Testis (tissue), 3 donors: ENCODE data around the gene LRP1. TPM values are rescaled to one million over a fixed set of nuclear protein-coding genes. Genes with fewer than 3 reads are reported as not detected.

Experiments used
- DNase-seq: peaks from one replicate; pipeline ENCODE4 v3.0.0-alpha.2; 2019
- H3K27ac ChIP-seq, 2 donors: fragments of 200-600 bp; sonication (generic); one replicate each; pipeline ENCODE4 v1.5.1; 2019
- H3K27me3 ChIP-seq: fragments of 200-600 bp; sonication (generic); one replicate; pipeline ENCODE4 v1.5.1; 2019
- H3K36me3 ChIP-seq: fragments of 200-600 bp; sonication (generic); one replicate; pipeline ENCODE4 v1.5.1; 2017; ENCODE audit warnings: low read depth; ENCODE audit errors: missing control alignments
- H3K4me1 ChIP-seq: fragments of 200-600 bp; sonication (generic); one replicate; pipeline ENCODE4 v1.5.1; 2019
- H3K4me3 ChIP-seq, 2 donors: fragments of 200-600 bp; sonication (generic); one replicate each; pipeline ENCODE4 v1.5.1; 2017 to 2019
- H3K9me3 ChIP-seq: fragments of 200-600 bp; sonication (generic); one replicate; pipeline ENCODE4 v1.5.1; 2017
- POLR2A ChIP-seq: fragments of 450-650 bp; IDR thresholded peaks from one replicate; pipeline ENCODE4 v1.6.1; 2017; ENCODE audit warnings: antibody characterized with exemption, mild to moderate bottlenecking, moderate library complexity
- WGBS, 2 donors: methylation state at CpG; one replicate each; pipeline ENCODE4 v1.1.5; 2018; 5-methylcytosine and 5-hydroxymethylcytosine counted together
- intact Hi-C: fragments of 100-400 bp; cut with DNase I; formaldehyde crosslinking; loops from one replicate; pipeline ENCODE4 v1.15.1; 2023; ENCODE audit warnings: low total_unique reads
- polyA plus RNA-seq: library from polyadenylated mRNA; stranded (reverse); fragments of 350-450 nt; fragmentation: Illumina TruSeq; extraction: RNeasy Lipid Tissue Mini Kit (QIAGEN cat#74804); gene quantifications from one replicate; pipeline ENCODE4 v1.2.3, GENCODE V29; 2014; ENCODE audit warnings: low read depth, low replicate concordance; ENCODE audit not compliant: insufficient read depth
- total RNA-seq, 2 donors: library from RNA; depleted of rRNA; stranded (reverse); fragments of >200 nt; gene quantifications; one replicate each; pipeline ENCODE4 v1.2.3, GENCODE V29; 2016
- TF ChIP-seq, protein P1 (sequence below), 3 experiments: fragments of 450-650 bp in 2 of 3; fragments of 200-600 bp in 1 of 3; sonication (generic) in 1 of 3; IDR thresholded peaks; one replicate each; pipeline ENCODE4 v1.5.1; 2016 to 2019; ENCODE audit warnings: antibody characterized with exemption in 3 of 3, mild to moderate bottlenecking in 2 of 3, moderate library complexity in 1 of 3

LRP1 gene
- total and polyA plus RNA-seq, 3 donors from 2014 or later, result 82.4 to 200 (median 135) TPM

DNA sequence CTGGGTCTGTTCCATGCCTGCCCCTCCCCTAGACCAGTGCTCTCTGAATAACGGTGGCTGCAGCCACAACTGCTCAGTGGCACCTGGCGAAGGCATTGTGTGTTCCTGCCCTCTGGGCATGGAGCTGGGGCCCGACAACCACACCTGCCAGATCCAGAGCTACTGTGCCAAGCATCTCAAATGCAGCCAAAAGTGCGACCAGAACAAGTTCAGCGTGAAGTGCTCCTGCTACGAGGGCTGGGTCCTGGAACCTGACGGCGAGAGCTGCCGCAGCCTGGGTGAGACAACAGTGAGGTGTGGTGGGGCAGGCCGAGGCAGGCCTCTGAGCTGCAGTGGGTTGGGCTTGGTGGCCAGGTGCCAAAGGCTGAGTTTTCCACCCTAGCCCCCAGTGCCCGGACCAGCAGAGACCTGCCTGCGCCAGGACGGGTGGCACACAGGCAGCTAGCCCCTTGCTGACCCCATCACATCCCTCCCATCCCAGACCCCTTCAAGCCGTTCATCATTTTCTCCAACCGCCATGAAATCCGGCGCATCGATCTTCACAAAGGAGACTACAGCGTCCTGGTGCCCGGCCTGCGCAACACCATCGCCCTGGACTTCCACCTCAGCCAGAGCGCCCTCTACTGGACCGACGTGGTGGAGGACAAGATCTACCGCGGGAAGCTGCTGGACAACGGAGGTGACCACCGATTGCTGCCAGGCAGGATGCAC lies 47.3 kb downstream of the LRP1 start:
- Histone ChIP-seq H3K4me1 (peaks cover 28% of the 10 kb centered on the region), H3K4me3 (no peak overlapping the region), H3K36me3 (no peaks in the 10 kb centered on the region), H3K27me3 (no peaks in the 10 kb centered on the region), H3K9me3 (no peaks in the 10 kb centered on the region), H3K27ac (peak overlapping the region; percentile 53 to 59)
- WGBS, 2 donors, result 19 to 52% methylated on average over 10 to 29 of the region's 29 CpGs
- TF ChIP-seq POLR2A, result no peak
- TF ChIP-seq, protein P1, sequence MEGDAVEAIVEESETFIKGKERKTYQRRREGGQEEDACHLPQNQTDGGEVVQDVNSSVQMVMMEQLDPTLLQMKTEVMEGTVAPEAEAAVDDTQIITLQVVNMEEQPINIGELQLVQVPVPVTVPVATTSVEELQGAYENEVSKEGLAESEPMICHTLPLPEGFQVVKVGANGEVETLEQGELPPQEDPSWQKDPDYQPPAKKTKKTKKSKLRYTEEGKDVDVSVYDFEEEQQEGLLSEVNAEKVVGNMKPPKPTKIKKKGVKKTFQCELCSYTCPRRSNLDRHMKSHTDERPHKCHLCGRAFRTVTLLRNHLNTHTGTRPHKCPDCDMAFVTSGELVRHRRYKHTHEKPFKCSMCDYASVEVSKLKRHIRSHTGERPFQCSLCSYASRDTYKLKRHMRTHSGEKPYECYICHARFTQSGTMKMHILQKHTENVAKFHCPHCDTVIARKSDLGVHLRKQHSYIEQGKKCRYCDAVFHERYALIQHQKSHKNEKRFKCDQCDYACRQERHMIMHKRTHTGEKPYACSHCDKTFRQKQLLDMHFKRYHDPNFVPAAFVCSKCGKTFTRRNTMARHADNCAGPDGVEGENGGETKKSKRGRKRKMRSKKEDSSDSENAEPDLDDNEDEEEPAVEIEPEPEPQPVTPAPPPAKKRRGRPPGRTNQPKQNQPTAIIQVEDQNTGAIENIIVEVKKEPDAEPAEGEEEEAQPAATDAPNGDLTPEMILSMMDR (IDR thresholded peaks at IDR 0.05), result peak; percentile 80 to 87 (median 80)
- peak; percentile 90 for DNase-seq
- intact Hi-C loops, result no loop called here

DNA sequence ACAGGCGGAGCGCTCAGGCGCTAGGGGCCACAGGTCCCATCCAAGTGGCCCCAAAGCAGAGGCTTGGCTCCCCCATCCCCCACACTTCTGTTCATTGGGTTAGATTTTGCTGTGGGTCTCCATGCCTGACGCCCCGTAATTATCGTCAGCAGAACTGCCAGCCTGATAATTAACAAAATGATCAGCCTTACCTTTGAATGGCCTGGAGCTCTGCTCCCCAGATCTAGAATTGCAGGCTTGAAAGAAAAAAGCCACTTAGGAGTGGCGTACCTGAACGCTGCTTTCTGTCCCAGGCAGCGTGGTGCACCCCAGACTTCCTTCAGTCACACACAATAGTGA lies 47.8 kb downstream of the LRP1 start:
- Histone ChIP-seq H3K27ac (peak overlapping the region in 1 of 2 donors; percentile 59), H3K4me1 (peaks cover 28% of the 10 kb centered on the region), H3K27me3 (no peaks in the 10 kb centered on the region), H3K9me3 (no peaks in the 10 kb centered on the region), H3K4me3 (no peak overlapping the region), H3K36me3 (no peaks in the 10 kb centered on the region)
- TF ChIP-seq, protein P1 (IDR thresholded peaks at IDR 0.05), result no peak
- no peak for TF ChIP-seq POLR2A
- intact Hi-C loops, result no loop called here
- no peak for DNase-seq
- 76 to 78% methylated on average over 6 to 9 of the region's 9 CpGs for WGBS, 2 donors

DNA sequence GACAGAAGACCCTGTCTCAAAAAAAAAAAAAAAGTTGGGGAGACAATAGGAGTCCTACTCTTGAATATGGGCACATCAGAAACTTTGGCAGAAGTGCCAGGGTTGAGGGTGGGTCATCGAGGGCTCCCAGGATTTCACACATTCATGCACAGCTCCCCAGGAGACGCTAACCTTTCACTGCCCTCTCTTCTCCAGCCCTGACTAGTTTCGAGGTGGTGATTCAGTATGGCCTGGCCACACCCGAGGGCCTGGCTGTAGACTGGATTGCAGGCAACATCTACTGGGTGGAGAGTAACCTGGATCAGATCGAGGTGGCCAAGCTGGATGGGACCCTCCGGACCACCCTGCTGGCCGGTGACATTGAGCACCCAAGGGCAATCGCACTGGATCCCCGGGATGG lies 48.6 kb downstream of the LRP1 start:
- WGBS, 2 donors, result 91 to 93% methylated on average over 6 to 9 of the region's 9 CpGs
- intact Hi-C loops, result no loop called here

DNA sequence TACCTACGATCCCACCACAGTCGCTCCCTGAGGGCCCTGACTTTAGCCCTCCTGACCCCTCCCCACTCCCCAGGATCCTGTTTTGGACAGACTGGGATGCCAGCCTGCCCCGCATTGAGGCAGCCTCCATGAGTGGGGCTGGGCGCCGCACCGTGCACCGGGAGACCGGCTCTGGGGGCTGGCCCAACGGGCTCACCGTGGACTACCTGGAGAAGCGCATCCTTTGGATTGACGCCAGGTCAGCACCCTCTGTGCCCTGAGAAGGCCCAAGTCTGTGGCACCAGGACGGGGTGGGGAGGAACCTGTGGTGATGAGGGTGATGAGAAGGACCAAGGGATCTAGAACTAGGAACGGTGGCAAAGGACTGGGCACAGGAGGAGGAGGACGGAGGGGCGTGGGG lies 49.1 kb downstream of the LRP1 start:
- WGBS, 2 donors, result 89 to 92% methylated on average over 16 of the region's 16 CpGs
- no peak for DNase-seq
- H3K4me1 ChIP-seq, result peaks cover 19% of the 10 kb centered on the region
- H3K9me3 ChIP-seq, result no peaks in the 10 kb centered on the region
- H3K27me3 ChIP-seq, result no peaks in the 10 kb centered on the region
- no peak overlapping the region for H3K27ac ChIP-seq
- TF ChIP-seq POLR2A, result no peak
- TF ChIP-seq, protein P1 (IDR thresholded peaks at IDR 0.05), result no peak
- intact Hi-C loops, result no loop called here
- H3K36me3 ChIP-seq, result no peaks in the 10 kb centered on the region
- no peak overlapping the region for H3K4me3 ChIP-seq

More for the DNA sequence above, 48.6 kb downstream of the LRP1 start:
- Histone ChIP-seq H3K27ac (no peak overlapping the region), H3K4me3 (no peak overlapping the region), H3K27me3 (no peaks in the 10 kb centered on the region), H3K4me1 (peaks cover 24% of the 10 kb centered on the region), H3K9me3 (no peaks in the 10 kb centered on the region), H3K36me3 (no peaks in the 10 kb centered on the region)
- DNase-seq, result no peak
- TF ChIP-seq POLR2A, result no peak
- TF ChIP-seq, protein P1 (IDR thresholded peaks at IDR 0.05), result no peak

DNA sequence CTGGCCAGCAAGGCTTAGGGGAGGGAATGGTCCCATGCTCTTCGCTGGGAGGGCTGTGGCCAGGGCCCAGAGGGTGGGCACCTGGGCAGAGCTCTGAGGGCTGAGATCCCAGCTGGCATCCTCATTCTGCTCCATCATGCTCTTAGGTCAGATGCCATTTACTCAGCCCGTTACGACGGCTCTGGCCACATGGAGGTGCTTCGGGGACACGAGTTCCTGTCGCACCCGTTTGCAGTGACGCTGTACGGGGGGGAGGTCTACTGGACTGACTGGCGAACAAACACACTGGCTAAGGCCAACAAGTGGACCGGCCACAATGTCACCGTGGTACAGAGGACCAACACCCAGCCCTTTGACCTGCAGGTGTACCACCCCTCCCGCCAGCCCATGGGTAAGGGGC lies 49.9 kb downstream of the LRP1 start:
- 88 to 100% methylated on average over 1 to 14 of the region's 14 CpGs for WGBS, 2 donors
- H3K36me3 ChIP-seq, result no peaks in the 10 kb centered on the region
- no peak for TF ChIP-seq POLR2A
- TF ChIP-seq, protein P1 (IDR thresholded peaks at IDR 0.05), result no peak
- no peaks in the 10 kb centered on the region for H3K9me3 ChIP-seq
- DNase-seq, result no peak
- H3K4me3 ChIP-seq, result no peak overlapping the region
- H3K27ac ChIP-seq, result no peak overlapping the region
- intact Hi-C loops, result loop anchor here (2.0 kb wide), 1 partner anchor 51 kb away; no protein-coding TSS in a partner anchor
- no peaks in the 10 kb centered on the region for H3K27me3 ChIP-seq
- peaks cover 15% of the 10 kb centered on the region for H3K4me1 ChIP-seq
